ENCODE measurements around the gene CARM1. TPM values are rescaled to one million over a fixed set of nuclear protein-coding genes. Genes with fewer than 3 reads are reported as not detected.

CARM1 gene
- total and polyA plus RNA-seq, 2 of the 13 experiments (the other 11 are each of a cell fraction or from before 2014, with no cell fraction given), result 27.6 to 55.8 TPM

GRCh38 chr19:10898633-10899032 is 27.3 kb downstream of the CARM1 start:
- Histone ChIP-seq H3K9me3 (ENCODE audit: low read length) (no peaks in the 10 kb centered on the region), H3K4me2 (ENCODE audit: low read depth, low read length) (no peak overlapping the region), H3K9ac (ENCODE audit: insufficient read depth, low read depth, low read length) (no peak overlapping the region), H3K27me3 (ENCODE audit: control insufficient read depth in 1 of 2, insufficient read depth in 2 of 2, low read length in 2 of 2) (no peaks in the 10 kb centered on the region), H4K20me1 (ENCODE audit: insufficient read depth, low read length) (peaks cover 26% of the 10 kb centered on the region; the same call in 1 of the 2 replicates), H3K27ac (ENCODE audit: extremely low read length, insufficient read depth, low read length) (no peak overlapping the region), H3K79me2 (ENCODE audit: insufficient read depth, low read length) (peaks cover 32% of the 10 kb centered on the region), H3K4me1 (ENCODE audit: insufficient read depth, low read length) (peaks cover 15% of the 10 kb centered on the region), H3K36me3 (replicated peaks in 1 of 2; ENCODE audit: control insufficient read depth in 1 of 2, insufficient read depth in 2 of 2, low read length in 2 of 2) (no peaks in the 10 kb centered on the region; a peak in 3 of 5 replicates), H3K4me3 (replicated peaks in 1 of 3; ENCODE audit: insufficient read depth in 1 of 3, low read depth in 2 of 3, low read length in 3 of 3) (no peak overlapping the region), H2AFZ (ENCODE audit: low read length) (no peak overlapping the region)
- FAIRE-seq (no peak), ATAC-seq (no peak), DNase-seq (ENCODE audit: low spot score) (no peak)
- TF ChIP-seq MED1 (CRISPR knock-in tag; IDR thresholded peaks at IDR 0.05) (no peak), ZNF747 (CRISPR knock-in tag; IDR thresholded peaks at IDR 0.05; ENCODE audit: borderline replicate concordance) (no peak), NR2F2 (IDR thresholded peaks at IDR 0.05; ENCODE audit: borderline replicate concordance, low read depth) (no peak), ZNF724P (CRISPR knock-in tag; IDR thresholded peaks at IDR 0.05; ENCODE audit: borderline replicate concordance) (no peak), ZNF850 (CRISPR knock-in tag; conservative IDR thresholded peaks at IDR 0.05) (no peak), PCBP2 (optimal IDR thresholded peaks at IDR 0.05; ENCODE audit: low read depth, low read length, poor library complexity, severe bottlenecking) (no peak), CENPT (CRISPR knock-in tag; IDR thresholded peaks at IDR 0.05; ENCODE audit: low read depth) (no peak), MAF1 (CRISPR knock-in tag; IDR thresholded peaks at IDR 0.05; ENCODE audit: borderline replicate concordance) (no peak), ZNF33A (CRISPR knock-in tag; IDR thresholded peaks at IDR 0.05; ENCODE audit: borderline replicate concordance) (no peak), ZBTB8A (CRISPR knock-in tag; IDR thresholded peaks at IDR 0.05; ENCODE audit: borderline replicate concordance, low read depth) (no peak), TARDBP (CRISPR knock-in tag; IDR thresholded peaks at IDR 0.05) (no peak), TRIM24 (CRISPR knock-in tag; IDR thresholded peaks at IDR 0.05) (no peak), RBM39 (IDR thresholded peaks at IDR 0.05; ENCODE audit: low read depth, low read length, poor library complexity, severe bottlenecking) (no peak), ZNF33B (CRISPR knock-in tag; IDR thresholded peaks at IDR 0.05) (no peak), NR2C2 (CRISPR knock-in tag; IDR thresholded peaks at IDR 0.05; ENCODE audit: borderline replicate concordance) (no peak), TP53 (CRISPR knock-in tag; conservative IDR thresholded peaks at IDR 0.05) (no peak), TOPORS (CRISPR knock-in tag; IDR thresholded peaks at IDR 0.05) (no peak), SALL1 (CRISPR knock-in tag; IDR thresholded peaks at IDR 0.05) (no peak), ATF4 (CRISPR knock-in tag; IDR thresholded peaks at IDR 0.05) (no peak), ZNF558 (CRISPR knock-in tag; IDR thresholded peaks at IDR 0.05; ENCODE audit: borderline replicate concordance) (no peak)
- ChIA-PET POLR2A (no interaction called here), CTCF (ENCODE audit: low intra/inter-chr PET ratio, low total read pairs) (no interaction called here)
- intact Hi-C loops (cut with micrococcal nuclease; ENCODE audit: unreplicated experiment) (no loop called here), in situ Hi-C loops (cut with HindIII; ENCODE audit: extremely low pct_ligation_motif_present, low pct_unique_long_range_greater_than_20kb) (no loop called here)
- 90% methylated on average over 5 of the region's 10 CpGs for WGBS (ENCODE audit: low lambda C conversion rate)
- BruUV-seq (replicated peaks), result no TSS peak
